ENCODE data around the gene ASPHD1.

- TF ChIP-seq CTCF (conservative IDR thresholded peaks at IDR 0.05 in 1 of 2, IDR thresholded peaks at IDR 0.05 in 1 of 2; ENCODE audit: extremely low read depth in 1 of 2, insufficient read depth in 1 of 2, low read depth in 1 of 2, low read length in 2 of 2) = no peak
- TF ChIP-seq EZH2 (IDR thresholded peaks at IDR 0.05; ENCODE audit: borderline replicate concordance, low read length) = no peak
These were observed 5.9 kb upstream of the ASPHD1 start for GRCh38 chr16:29894352-29894751.

All from mammary epithelial cell (primary cell).